ENCODE measurements around the gene FAM50B. TPM values are rescaled to one million over a fixed set of nuclear protein-coding genes. Genes with fewer than 3 reads are reported as not detected.
A peak's percentile ranks its signal among the peaks of the same experiment; 100 is the strongest.

FAM50B gene
- total and polyA plus RNA-seq, 2 experiments from 2014 or later, result 2.2 to 2.6 TPM

DNA sequence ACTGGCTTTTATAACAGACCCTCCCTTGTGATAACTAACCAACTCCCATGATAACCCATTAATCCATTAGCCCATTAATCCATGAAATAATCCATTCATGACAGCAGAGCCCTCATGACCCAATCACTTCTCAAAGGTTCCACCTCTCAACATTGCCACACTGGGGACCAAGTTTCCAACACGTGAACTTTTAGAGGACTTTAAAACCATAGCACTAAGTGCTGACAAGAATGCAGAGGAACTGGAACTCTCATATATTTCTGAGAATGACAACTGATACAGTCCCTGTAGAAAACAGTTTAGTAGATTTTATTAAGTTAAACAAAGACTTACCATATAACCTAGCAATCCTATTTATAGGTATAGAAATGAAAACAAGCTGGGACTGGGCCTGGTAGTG lies 11.4 kb upstream of the FAM50B start:
- Histone ChIP-seq H3K9me3 (ENCODE audit: low read depth) (no peaks in the 10 kb centered on the region), H3K27me3 (no peaks in the 10 kb centered on the region), H3K4me1 (ENCODE audit: low read depth) (peaks cover 4% of the 10 kb centered on the region), H3K27ac (no peak overlapping the region), H3K36me3 (no peaks in the 10 kb centered on the region), H3K4me3 (no peak overlapping the region)
- TF ChIP-seq, protein P1, sequence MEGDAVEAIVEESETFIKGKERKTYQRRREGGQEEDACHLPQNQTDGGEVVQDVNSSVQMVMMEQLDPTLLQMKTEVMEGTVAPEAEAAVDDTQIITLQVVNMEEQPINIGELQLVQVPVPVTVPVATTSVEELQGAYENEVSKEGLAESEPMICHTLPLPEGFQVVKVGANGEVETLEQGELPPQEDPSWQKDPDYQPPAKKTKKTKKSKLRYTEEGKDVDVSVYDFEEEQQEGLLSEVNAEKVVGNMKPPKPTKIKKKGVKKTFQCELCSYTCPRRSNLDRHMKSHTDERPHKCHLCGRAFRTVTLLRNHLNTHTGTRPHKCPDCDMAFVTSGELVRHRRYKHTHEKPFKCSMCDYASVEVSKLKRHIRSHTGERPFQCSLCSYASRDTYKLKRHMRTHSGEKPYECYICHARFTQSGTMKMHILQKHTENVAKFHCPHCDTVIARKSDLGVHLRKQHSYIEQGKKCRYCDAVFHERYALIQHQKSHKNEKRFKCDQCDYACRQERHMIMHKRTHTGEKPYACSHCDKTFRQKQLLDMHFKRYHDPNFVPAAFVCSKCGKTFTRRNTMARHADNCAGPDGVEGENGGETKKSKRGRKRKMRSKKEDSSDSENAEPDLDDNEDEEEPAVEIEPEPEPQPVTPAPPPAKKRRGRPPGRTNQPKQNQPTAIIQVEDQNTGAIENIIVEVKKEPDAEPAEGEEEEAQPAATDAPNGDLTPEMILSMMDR (IDR thresholded peaks at IDR 0.05; ENCODE audit: low read depth, low read length), result no peak
- DNase-seq (ENCODE audit: low read depth in 1 of 2, low spot score in 1 of 2), result no peak

DNA sequence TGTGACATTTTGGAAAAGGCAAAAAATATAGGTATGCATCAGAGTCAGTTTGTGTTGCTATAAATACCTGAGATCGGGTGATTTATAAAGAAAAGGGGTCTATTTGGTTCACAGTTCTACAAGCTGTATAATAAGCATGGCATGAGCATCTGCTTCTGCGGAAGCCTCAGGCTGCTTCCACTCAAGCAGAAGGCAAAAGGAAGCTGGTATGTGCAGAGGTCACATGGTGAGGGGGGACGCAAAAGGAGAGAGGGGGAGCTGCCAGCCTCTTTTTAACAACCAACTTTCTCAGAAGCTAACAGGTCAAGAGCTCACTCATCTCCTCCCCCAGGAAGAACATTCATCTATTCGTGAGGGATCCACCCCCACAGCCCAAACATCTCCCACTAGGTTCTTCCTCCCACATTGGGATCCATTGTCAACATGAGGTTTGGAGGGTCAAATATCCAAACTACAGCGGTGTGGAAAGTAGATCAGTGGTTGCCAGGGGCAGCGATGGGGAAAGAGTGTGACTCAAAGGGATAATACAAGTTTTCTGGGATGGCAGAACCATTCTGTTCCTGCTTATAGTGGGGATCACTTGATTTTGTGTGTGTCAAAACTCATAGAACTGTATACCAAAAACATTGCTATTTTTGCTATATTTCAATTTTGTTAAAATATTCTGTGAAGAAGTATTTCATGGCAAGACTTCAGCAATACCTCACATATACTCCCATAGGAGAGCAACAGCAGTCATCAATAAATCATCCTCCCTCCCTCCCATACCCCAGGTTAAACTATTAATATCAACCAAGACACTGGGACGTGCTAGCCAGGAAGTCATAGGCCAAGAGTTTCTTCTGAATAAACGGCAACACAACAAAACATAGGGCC lies 9.9 kb upstream of the FAM50B start:
- TF ChIP-seq, protein P1 (IDR thresholded peaks at IDR 0.05; ENCODE audit: low read depth, low read length), result no peak
- Histone ChIP-seq H3K36me3 (no peaks in the 10 kb centered on the region), H3K4me3 (no peak overlapping the region), H3K4me1 (ENCODE audit: low read depth) (peaks cover 4% of the 10 kb centered on the region), H3K27ac (no peak overlapping the region), H3K9me3 (ENCODE audit: low read depth) (no peaks in the 10 kb centered on the region), H3K27me3 (no peaks in the 10 kb centered on the region)
- DNase-seq (ENCODE audit: low read depth in 1 of 2, low spot score in 1 of 2), result peak in 1 of 2 donors; percentile 67

DNA sequence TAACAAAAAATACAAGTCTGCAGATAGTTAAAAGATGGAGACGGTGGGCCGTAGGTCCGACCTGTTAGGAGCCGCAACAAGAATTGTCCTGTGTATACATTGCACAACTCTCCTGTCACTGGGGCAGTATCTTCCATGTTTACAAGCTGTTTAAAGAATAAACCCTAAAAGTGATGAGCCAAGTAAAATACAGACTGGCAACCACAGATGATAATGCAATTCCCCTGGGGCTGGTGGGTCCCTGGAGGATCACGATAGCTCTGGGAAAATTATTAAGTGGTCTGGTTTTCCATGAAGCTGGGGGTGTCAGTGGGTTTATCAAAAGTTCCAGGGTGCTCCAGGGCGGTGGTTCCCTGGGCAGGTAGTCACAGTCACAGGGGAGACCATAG lies 8.1 kb upstream of the FAM50B start:
- Histone ChIP-seq H3K27me3 (no peaks in the 10 kb centered on the region), H3K4me1 (ENCODE audit: low read depth) (peaks cover 4% of the 10 kb centered on the region), H3K36me3 (no peaks in the 10 kb centered on the region), H3K4me3 (no peak overlapping the region), H3K9me3 (ENCODE audit: low read depth) (no peaks in the 10 kb centered on the region), H3K27ac (no peak overlapping the region)
- DNase-seq (ENCODE audit: low read depth in 1 of 2, low spot score in 1 of 2), result peak in 1 of 2 donors; percentile 41
- TF ChIP-seq, protein P1 (IDR thresholded peaks at IDR 0.05; ENCODE audit: low read depth, low read length), result no peak

DNA sequence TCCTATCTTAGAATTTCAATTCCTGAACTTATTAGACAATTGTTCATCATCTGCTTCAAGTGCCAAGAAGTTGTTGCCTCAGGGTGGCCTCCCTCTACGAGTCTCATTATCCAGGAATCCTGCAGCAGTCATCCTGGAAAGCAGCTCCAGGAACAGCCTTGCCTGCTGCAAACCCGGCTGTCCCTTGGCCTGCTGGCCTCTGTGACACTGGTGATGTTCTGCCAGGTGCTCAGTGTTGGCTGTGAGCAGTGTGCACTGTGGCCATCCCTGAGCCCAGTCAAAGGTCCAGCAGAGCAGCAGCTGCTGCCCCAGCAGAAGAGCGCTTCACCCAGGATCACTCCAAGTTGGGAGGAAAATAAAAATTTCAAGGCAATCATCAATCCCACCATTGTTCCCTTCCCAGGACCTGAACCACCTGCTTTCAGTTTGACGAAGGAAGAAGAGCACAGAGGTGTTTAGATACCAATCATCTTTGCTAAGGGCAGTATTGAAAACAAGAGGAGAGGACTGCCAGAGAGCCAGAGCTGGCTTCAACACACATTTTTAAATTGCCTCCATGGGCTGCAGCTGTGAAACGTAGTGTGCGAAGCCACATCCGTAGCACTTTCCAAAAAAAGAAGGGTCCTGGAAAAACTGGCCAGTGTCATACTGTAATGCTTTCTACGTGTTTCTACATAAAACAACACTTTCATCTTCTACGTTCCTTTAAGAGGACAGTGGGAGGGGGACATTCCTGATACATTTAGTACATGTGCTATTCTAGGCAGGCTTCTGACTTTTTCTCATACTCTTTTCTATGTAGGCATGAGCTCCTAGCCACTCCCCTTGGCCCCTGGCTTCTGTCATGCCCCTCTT lies 7.2 kb upstream of the FAM50B start:
- H3K9me3 ChIP-seq (ENCODE audit: low read depth), result no peaks in the 10 kb centered on the region
- H3K27ac ChIP-seq, result no peak overlapping the region
- no peaks in the 10 kb centered on the region for H3K27me3 ChIP-seq
- no peak overlapping the region for H3K4me3 ChIP-seq
- H3K36me3 ChIP-seq, result no peaks in the 10 kb centered on the region
- TF ChIP-seq, protein P1 (IDR thresholded peaks at IDR 0.05; ENCODE audit: low read depth, low read length), result no peak
- DNase-seq (ENCODE audit: low read depth in 1 of 2, low spot score in 1 of 2), result peak in 1 of 2 donors; percentile 36
- peaks cover 4% of the 10 kb centered on the region for H3K4me1 ChIP-seq (ENCODE audit: low read depth)

DNA sequence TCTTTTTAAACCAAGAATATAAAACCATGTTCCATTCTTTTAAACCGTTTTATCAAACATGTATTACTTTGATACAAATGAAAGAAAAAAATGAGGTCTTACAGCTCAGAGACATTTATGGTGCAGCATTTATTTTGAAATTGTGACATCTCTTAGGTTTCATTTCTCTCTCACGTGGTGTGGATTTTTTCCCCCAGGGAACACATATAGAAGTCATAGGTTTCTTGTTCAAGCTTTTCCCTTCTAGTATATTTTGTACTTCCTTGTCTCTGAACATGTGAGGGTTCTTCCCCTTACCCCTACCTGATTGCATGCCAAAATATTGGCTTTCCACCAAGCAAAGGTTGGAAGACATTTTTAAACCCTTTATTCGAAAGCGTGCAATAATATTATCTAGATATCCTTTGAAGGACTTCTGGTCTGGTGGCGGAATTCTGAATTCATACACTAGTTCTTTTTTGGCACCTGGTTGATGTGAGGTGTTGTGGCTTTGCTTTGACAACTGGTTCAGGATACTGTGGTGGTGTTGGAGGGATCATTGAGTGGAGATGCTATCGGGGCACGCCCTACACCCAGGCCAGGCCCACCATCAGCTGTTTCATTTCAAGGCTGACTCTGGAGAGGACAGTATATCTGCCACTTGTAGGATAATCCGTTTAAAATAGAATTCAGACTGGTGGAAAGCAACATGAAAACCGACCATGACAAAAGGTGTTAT lies 5.6 kb upstream of the FAM50B start:
- no peak for DNase-seq (ENCODE audit: low read depth in 1 of 2, low spot score in 1 of 2)
- Histone ChIP-seq H3K36me3 (no peaks in the 10 kb centered on the region), H3K27ac (no peak overlapping the region), H3K4me1 (ENCODE audit: low read depth) (peaks cover 4% of the 10 kb centered on the region), H3K4me3 (no peak overlapping the region), H3K9me3 (ENCODE audit: low read depth) (no peaks in the 10 kb centered on the region), H3K27me3 (no peaks in the 10 kb centered on the region)
- TF ChIP-seq, protein P1 (IDR thresholded peaks at IDR 0.05; ENCODE audit: low read depth, low read length), result no peak

Measured in cardiac muscle cell (in vitro differentiated cells and primary cell).